A549 (cell line): ENCODE results near the gene ITFG2. TPM values are rescaled to one million over a fixed set of nuclear protein-coding genes. Genes with fewer than 3 reads are reported as not detected.

Experiments used
- ATAC-seq, 2 experiments: fragments of 200-7000 bp in 1 of 2; fragments of >200 bp in 1 of 2; cut with Nextera tagmentation in 1 of 2; cut with Tn5 transposase in 1 of 2; 3 replicates each; pipeline versions ENCODE4 v1.8.0 to v1.9.1; 2018 to 2020; ENCODE audit warnings: mild to moderate bottlenecking in 1 of 2, moderate library complexity in 1 of 2
- CTCF ChIA-PET: fragments of 300-600 bp; sonication (Branson Sonifier 250); formaldehyde crosslinking; extraction: SDS; loops from one replicate; lab custom pipeline; 2021; ENCODE audit warnings: antibody characterized with exemption, inconsistent platforms; lab: Yijun Ruan, JAX
- POLR2A ChIA-PET: fragments of 350-600 bp; formaldehyde crosslinking; extraction: SDS; loops from one replicate; lab custom pipeline; 2021; ENCODE audit warnings: antibody characterized with exemption, inconsistent platforms; lab: Yijun Ruan, JAX
- DNase-seq, 2 experiments: peaks; one replicate each; pipeline versions ENCODE4 v3.0.0 to v3.0.0-alpha.2; 2011 to 2016; ENCODE audit warnings: low read depth in 1 of 2, low spot score in 1 of 2
- FAIRE-seq: peaks from 2 replicates; lab custom pipeline; 2011; peaks lifted over from hg19 to GRCh38; lab: Jason Lieb, UNC
- H3K27ac ChIP-seq, 2 experiments: fragments of >200 bp; sonication (Bioruptor Twin); formaldehyde crosslinking; 3 replicates each; pipeline ENCODE4 v1.5.1; 2016 to 2017
- H3K4me1 ChIP-seq: fragments of >200 bp; sonication (Bioruptor Twin); formaldehyde crosslinking; 3 replicates; pipeline ENCODE4 v1.6.1; 2016
- H3K4me2 ChIP-seq: fragments of >200 bp; sonication (Bioruptor Twin); formaldehyde crosslinking; 3 replicates; pipeline ENCODE4 v1.6.1; 2016
- H3K4me3 ChIP-seq: fragments of >200 bp; sonication (Bioruptor Twin); formaldehyde crosslinking; 3 replicates; pipeline ENCODE4 v1.5.1; 2016
- H3K9me3 ChIP-seq: fragments of >200 bp; sonication (Bioruptor Twin); formaldehyde crosslinking; 3 replicates; pipeline ENCODE4 v1.6.1; 2016
- ATOH8 ChIP-seq: fragments of 250-450 bp; sonication (Bioruptor Pico); IDR thresholded peaks from 2 replicates; pipeline ENCODE4 v1.5.0; 2020; ENCODE audit warnings: low read depth, mild to moderate bottlenecking, moderate library complexity
- BHLHE40 ChIP-seq: IDR thresholded peaks from 2 replicates; pipeline ENCODE4 v1.6.1; 2012; ENCODE audit warnings: low read depth, low read length, inconsistent platforms
- CBX2 ChIP-seq: fragments of 200-600 bp; sonication (generic); IDR thresholded peaks from 2 replicates; pipeline ENCODE4 v1.6.1; 2016; ENCODE audit warnings: low read depth, mild to moderate bottlenecking, borderline replicate concordance
- CEBPB ChIP-seq, 2 experiments: fragments of >200 bp in 1 of 2; sonication (Bioruptor Twin) in 1 of 2; formaldehyde crosslinking in 1 of 2; IDR thresholded peaks; 2 replicates each; pipeline ENCODE4 v1.6.1; 2012 to 2016
- ELK1 ChIP-seq: fragments of 150-350 bp; IDR thresholded peaks from 2 replicates; pipeline ENCODE4 v1.6.1; 2014; ENCODE audit warnings: low read depth, mild to moderate bottlenecking, low read length
- FOXS1 ChIP-seq: fragments of 250-450 bp; sonication (Bioruptor Pico); IDR thresholded peaks from 2 replicates; pipeline ENCODE4 v1.5.0; 2020; ENCODE audit warnings: mild to moderate bottlenecking, moderate library complexity
- HDAC2 ChIP-seq: fragments of 200-600 bp; sonication (generic); IDR thresholded peaks from 2 replicates; pipeline ENCODE4 v1.6.1; 2016
- HOXB5 ChIP-seq: fragments of 250-450 bp; sonication (Bioruptor Pico); IDR thresholded peaks from 2 replicates; pipeline ENCODE4 v1.5.0; 2020; ENCODE audit warnings: mild to moderate bottlenecking, moderate library complexity
- MAZ ChIP-seq: fragments of 150-350 bp; IDR thresholded peaks from 2 replicates; pipeline ENCODE4 v1.6.1; 2014; ENCODE audit warnings: antibody characterized with exemption, low read depth, low read length, borderline replicate concordance
- POLR2A ChIP-seq: IDR thresholded peaks from 2 replicates; pipeline ENCODE4 v1.6.1; 2012; ENCODE audit warnings: mild to moderate bottlenecking, low read length
- POLR2AphosphoS2 ChIP-seq: conservative IDR thresholded peaks from 2 replicates; pipeline ENCODE4 v1.6.1; 2012; ENCODE audit warnings: low read length, improper control_type of control experiment, inconsistent platforms
- ZC3H11A ChIP-seq: fragments of 450-650 bp; IDR thresholded peaks from 2 replicates; pipeline ENCODE4 v1.6.1; 2014; ENCODE audit warnings: antibody characterized with exemption, mild to moderate bottlenecking
- ZNF302 ChIP-seq: fragments of 250-450 bp; sonication (Bioruptor Pico); IDR thresholded peaks from 2 replicates; pipeline ENCODE4 v1.9.0; 2021; ENCODE audit warnings: inconsistent platforms, mild to moderate bottlenecking, moderate library complexity
- WGBS: methylation state at CpG from one replicate; pipeline ENCODE4 v1.1.6; 2017; ENCODE audit errors: missing lambda C conversion rate; 5-methylcytosine and 5-hydroxymethylcytosine counted together
- polyA plus RNA-seq, 4 experiments: library from polyadenylated mRNA; depleted of rRNA in 3 of 4; stranded (reverse); fragments of >200 nt; fragmentation: RNase III in 1 of 4; extraction: RNeasy Plus Mini Kit Qiagen cat#74134 plus additional on column Dnase treatment in 1 of 4; gene quantifications; 2 replicates in 3 of 4; 3 replicates in 1 of 4; pipeline ENCODE4 v1.2.3, GENCODE V29; 2011 to 2017
- TF ChIP-seq, protein P1 (sequence below): IDR thresholded peaks from 2 replicates; pipeline ENCODE4 v1.6.1; 2012
- TF ChIP-seq, protein P2 (sequence below): fragments of 200-600 bp; sonication (generic); IDR thresholded peaks from 2 replicates; pipeline ENCODE4 v1.6.1; 2016; ENCODE audit warnings: antibody characterized with exemption, mild to moderate bottlenecking, moderate library complexity
- TF ChIP-seq, protein P3 (sequence below): fragments of >200 bp; sonication (Bioruptor Twin); formaldehyde crosslinking; IDR thresholded peaks from 3 replicates; pipeline ENCODE4 v1.6.1; 2016

ITFG2 gene
- polyA plus RNA-seq, 2 of the 4 experiments (the other 2 are of a cell fraction), result 17.5 to 23.7 TPM

- TF ChIP-seq POLR2AphosphoS2, result no peak
- no peak for TF ChIP-seq MAZ
- no peak for TF ChIP-seq FOXS1
- TF ChIP-seq, protein P1, sequence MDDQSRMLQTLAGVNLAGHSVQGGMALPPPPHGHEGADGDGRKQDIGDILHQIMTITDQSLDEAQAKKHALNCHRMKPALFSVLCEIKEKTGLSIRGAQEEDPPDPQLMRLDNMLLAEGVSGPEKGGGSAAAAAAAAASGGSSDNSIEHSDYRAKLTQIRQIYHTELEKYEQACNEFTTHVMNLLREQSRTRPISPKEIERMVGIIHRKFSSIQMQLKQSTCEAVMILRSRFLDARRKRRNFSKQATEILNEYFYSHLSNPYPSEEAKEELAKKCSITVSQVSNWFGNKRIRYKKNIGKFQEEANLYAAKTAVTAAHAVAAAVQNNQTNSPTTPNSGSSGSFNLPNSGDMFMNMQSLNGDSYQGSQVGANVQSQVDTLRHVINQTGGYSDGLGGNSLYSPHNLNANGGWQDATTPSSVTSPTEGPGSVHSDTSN, result no peak
- TF ChIP-seq, protein P2, sequence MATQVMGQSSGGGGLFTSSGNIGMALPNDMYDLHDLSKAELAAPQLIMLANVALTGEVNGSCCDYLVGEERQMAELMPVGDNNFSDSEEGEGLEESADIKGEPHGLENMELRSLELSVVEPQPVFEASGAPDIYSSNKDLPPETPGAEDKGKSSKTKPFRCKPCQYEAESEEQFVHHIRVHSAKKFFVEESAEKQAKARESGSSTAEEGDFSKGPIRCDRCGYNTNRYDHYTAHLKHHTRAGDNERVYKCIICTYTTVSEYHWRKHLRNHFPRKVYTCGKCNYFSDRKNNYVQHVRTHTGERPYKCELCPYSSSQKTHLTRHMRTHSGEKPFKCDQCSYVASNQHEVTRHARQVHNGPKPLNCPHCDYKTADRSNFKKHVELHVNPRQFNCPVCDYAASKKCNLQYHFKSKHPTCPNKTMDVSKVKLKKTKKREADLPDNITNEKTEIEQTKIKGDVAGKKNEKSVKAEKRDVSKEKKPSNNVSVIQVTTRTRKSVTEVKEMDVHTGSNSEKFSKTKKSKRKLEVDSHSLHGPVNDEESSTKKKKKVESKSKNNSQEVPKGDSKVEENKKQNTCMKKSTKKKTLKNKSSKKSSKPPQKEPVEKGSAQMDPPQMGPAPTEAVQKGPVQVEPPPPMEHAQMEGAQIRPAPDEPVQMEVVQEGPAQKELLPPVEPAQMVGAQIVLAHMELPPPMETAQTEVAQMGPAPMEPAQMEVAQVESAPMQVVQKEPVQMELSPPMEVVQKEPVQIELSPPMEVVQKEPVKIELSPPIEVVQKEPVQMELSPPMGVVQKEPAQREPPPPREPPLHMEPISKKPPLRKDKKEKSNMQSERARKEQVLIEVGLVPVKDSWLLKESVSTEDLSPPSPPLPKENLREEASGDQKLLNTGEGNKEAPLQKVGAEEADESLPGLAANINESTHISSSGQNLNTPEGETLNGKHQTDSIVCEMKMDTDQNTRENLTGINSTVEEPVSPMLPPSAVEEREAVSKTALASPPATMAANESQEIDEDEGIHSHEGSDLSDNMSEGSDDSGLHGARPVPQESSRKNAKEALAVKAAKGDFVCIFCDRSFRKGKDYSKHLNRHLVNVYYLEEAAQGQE, result no peak
- no peak for TF ChIP-seq HDAC2
- TF ChIP-seq ELK1, result no peak
- no peak for TF ChIP-seq ZNF302 (CRISPR knock-in tag)
- TF ChIP-seq, all 56 proteins: peak for 3
Measured at GRCh38 chr12:2813214-2814185, 1.0 kb downstream of the ITFG2 start (continued).

GRCh38 chr12:2819810-2820209, 7.3 kb downstream of the ITFG2 start:
- no peak overlapping the region for H3K27ac ChIP-seq
- WGBS, result 97% methylated on average over 15 of the region's 15 CpGs
- TF ChIP-seq POLR2A (no peak), BHLHE40 (no peak), POLR2AphosphoS2 (no peak), FOXS1 (no peak), ZC3H11A (no peak), CBX2 (no peak), HOXB5 (no peak), CEBPB (IDR thresholded peaks at IDR 0.05) (no peak), ATOH8 (no peak)
- TF ChIP-seq, protein P3, sequence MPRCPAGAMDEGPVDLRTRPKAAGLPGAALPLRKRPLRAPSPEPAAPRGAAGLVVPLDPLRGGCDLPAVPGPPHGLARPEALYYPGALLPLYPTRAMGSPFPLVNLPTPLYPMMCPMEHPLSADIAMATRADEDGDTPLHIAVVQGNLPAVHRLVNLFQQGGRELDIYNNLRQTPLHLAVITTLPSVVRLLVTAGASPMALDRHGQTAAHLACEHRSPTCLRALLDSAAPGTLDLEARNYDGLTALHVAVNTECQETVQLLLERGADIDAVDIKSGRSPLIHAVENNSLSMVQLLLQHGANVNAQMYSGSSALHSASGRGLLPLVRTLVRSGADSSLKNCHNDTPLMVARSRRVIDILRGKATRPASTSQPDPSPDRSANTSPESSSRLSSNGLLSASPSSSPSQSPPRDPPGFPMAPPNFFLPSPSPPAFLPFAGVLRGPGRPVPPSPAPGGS, result no peak
- TF ChIP-seq, all 56 proteins: peak for 0
- Histone ChIP-seq H3K4me1 (no peaks in the 10 kb centered on the region), H3K4me2 (no peak overlapping the region), H3K9me3 (no peaks in the 10 kb centered on the region), H3K4me3 (no peak overlapping the region)
- no peak for FAIRE-seq
- CTCF ChIA-PET, result interaction anchor here (0.6 to 1.8 kb wide), 6 partner anchors 34 to 143 kb away, joined by 3 to 5 read pairs (median 3); no protein-coding TSS in a partner anchor
- no peak for ATAC-seq
- no peak for DNase-seq
- POLR2A ChIA-PET, result no interaction called here
